Measurements from ENCODE around the gene MRC1.

- no peak for TF ChIP-seq POLR2A (IDR thresholded peaks at IDR 0.05)
- TF ChIP-seq, protein P1, sequence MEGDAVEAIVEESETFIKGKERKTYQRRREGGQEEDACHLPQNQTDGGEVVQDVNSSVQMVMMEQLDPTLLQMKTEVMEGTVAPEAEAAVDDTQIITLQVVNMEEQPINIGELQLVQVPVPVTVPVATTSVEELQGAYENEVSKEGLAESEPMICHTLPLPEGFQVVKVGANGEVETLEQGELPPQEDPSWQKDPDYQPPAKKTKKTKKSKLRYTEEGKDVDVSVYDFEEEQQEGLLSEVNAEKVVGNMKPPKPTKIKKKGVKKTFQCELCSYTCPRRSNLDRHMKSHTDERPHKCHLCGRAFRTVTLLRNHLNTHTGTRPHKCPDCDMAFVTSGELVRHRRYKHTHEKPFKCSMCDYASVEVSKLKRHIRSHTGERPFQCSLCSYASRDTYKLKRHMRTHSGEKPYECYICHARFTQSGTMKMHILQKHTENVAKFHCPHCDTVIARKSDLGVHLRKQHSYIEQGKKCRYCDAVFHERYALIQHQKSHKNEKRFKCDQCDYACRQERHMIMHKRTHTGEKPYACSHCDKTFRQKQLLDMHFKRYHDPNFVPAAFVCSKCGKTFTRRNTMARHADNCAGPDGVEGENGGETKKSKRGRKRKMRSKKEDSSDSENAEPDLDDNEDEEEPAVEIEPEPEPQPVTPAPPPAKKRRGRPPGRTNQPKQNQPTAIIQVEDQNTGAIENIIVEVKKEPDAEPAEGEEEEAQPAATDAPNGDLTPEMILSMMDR (IDR thresholded peaks at IDR 0.05), result no peak
Observed at GRCh38 chr10:17795083-17795482, 14.1 kb upstream of the MRC1 start.

Measured in uterus (tissue), 2 donors.